HEK293 (cell line): ENCODE data around the gene PGPEP1.
A peak's percentile ranks its signal among the peaks of the same experiment; 100 is the strongest.

Source experiments
- AEBP2 ChIP-seq: fragments of 450-650 bp; formaldehyde crosslinking; IDR thresholded peaks from 2 replicates; pipeline ENCODE4 v1.5.1; 2016; ENCODE audit warnings: missing biosample characterization, missing genetic modification characterization, borderline replicate concordance
- FEZF1 ChIP-seq: fragments of 450-650 bp; formaldehyde crosslinking; IDR thresholded peaks from 2 replicates; pipeline ENCODE4 v1.5.1; 2016; ENCODE audit warnings: missing biosample characterization, missing genetic modification characterization
- GFI1B ChIP-seq: fragments of 450-650 bp; formaldehyde crosslinking; IDR thresholded peaks from 2 replicates; pipeline ENCODE4 v1.5.1; 2016; ENCODE audit warnings: missing biosample characterization, missing genetic modification characterization
- HOXA7 ChIP-seq: sonication (generic); formaldehyde crosslinking; IDR thresholded peaks from 2 replicates; pipeline ENCODE4 v1.8.1; 2022; ENCODE audit warnings: missing genetic modification reagents, borderline replicate concordance
- KLF9 ChIP-seq: fragments of 450-650 bp; formaldehyde crosslinking; IDR thresholded peaks from 2 replicates; pipeline ENCODE4 v1.5.1; 2016; ENCODE audit warnings: missing biosample characterization, missing genetic modification characterization, low read depth
- MEIS1 ChIP-seq: sonication (generic); formaldehyde crosslinking; IDR thresholded peaks from 2 replicates; pipeline ENCODE4 v1.8.1; 2022; ENCODE audit warnings: missing genetic modification reagents, mild to moderate bottlenecking, borderline replicate concordance
- MZF1 ChIP-seq: fragments of 450-650 bp; formaldehyde crosslinking; IDR thresholded peaks from 2 replicates; pipeline ENCODE4 v1.5.1; 2017; ENCODE audit warnings: missing biosample characterization, missing genetic modification characterization, borderline replicate concordance
- OVOL3 ChIP-seq: fragments of 450-650 bp; formaldehyde crosslinking; IDR thresholded peaks from 2 replicates; pipeline ENCODE4 v1.5.1; 2016; ENCODE audit warnings: missing biosample characterization, missing genetic modification characterization
- PATZ1 ChIP-seq: fragments of 450-650 bp; formaldehyde crosslinking; IDR thresholded peaks from 2 replicates; pipeline ENCODE4 v1.5.1; 2016; ENCODE audit warnings: missing biosample characterization, missing genetic modification characterization
- REPIN1 ChIP-seq: fragments of 450-650 bp; formaldehyde crosslinking; IDR thresholded peaks from 2 replicates; pipeline ENCODE4 v1.5.1; 2017; ENCODE audit warnings: missing biosample characterization, missing genetic modification characterization, low read depth
- WT1 ChIP-seq: fragments of 450-650 bp; formaldehyde crosslinking; IDR thresholded peaks from 2 replicates; pipeline ENCODE4 v1.5.1; 2016; ENCODE audit warnings: missing biosample characterization, missing genetic modification characterization
- ZEB2 ChIP-seq: fragments of 450-650 bp; formaldehyde crosslinking; IDR thresholded peaks from 2 replicates; pipeline ENCODE4 v1.5.1; 2016; ENCODE audit warnings: missing biosample characterization, missing genetic modification characterization
- ZIC2 ChIP-seq: fragments of 450-650 bp; formaldehyde crosslinking; IDR thresholded peaks from 2 replicates; pipeline ENCODE4 v1.5.1; 2016; ENCODE audit warnings: missing biosample characterization, missing genetic modification characterization
- ZNF2 ChIP-seq: fragments of 450-650 bp; formaldehyde crosslinking; IDR thresholded peaks from 2 replicates; pipeline ENCODE4 v1.5.1; 2016; ENCODE audit warnings: missing biosample characterization, missing genetic modification characterization
- ZNF24 ChIP-seq: fragments of 450-650 bp; formaldehyde crosslinking; IDR thresholded peaks from 2 replicates; pipeline ENCODE4 v1.5.1; 2016; ENCODE audit warnings: missing biosample characterization, missing genetic modification characterization
- ZNF266 ChIP-seq: fragments of 450-650 bp; formaldehyde crosslinking; IDR thresholded peaks from 2 replicates; pipeline ENCODE4 v1.5.1; 2016; ENCODE audit warnings: missing biosample characterization, missing genetic modification characterization, low read depth
- ZNF274 ChIP-seq, 2 experiments: fragments of 200-500 bp in 1 of 2; fragments of 450-650 bp in 1 of 2; sonication (Bioruptor generic) in 1 of 2; formaldehyde crosslinking in 1 of 2; IDR thresholded peaks; 2 replicates each; pipeline versions ENCODE4 v1.5.1 to v1.6.1; 2014 to 2016; ENCODE audit warnings: borderline replicate concordance in 1 of 2, inconsistent platforms in 1 of 2, low read length in 1 of 2, missing biosample characterization in 1 of 2, missing genetic modification characterization in 1 of 2
- ZNF311 ChIP-seq: fragments of 450-650 bp; formaldehyde crosslinking; IDR thresholded peaks from 2 replicates; pipeline ENCODE4 v1.5.1; 2017; ENCODE audit warnings: missing biosample characterization, missing genetic modification characterization, borderline replicate concordance
- ZNF473 ChIP-seq: fragments of 450-650 bp; formaldehyde crosslinking; IDR thresholded peaks from 2 replicates; pipeline ENCODE4 v1.5.1; 2017; ENCODE audit warnings: missing biosample characterization, missing genetic modification characterization
- ZNF510 ChIP-seq: fragments of 450-650 bp; formaldehyde crosslinking; IDR thresholded peaks from 2 replicates; pipeline ENCODE4 v1.5.1; 2018; ENCODE audit warnings: mild to moderate bottlenecking, missing genetic modification characterization, missing biosample characterization; ENCODE audit not compliant: insufficient replicate concordance
- ZNF514 ChIP-seq: fragments of 450-650 bp; formaldehyde crosslinking; IDR thresholded peaks from 2 replicates; pipeline ENCODE4 v1.5.1; 2016; ENCODE audit warnings: missing biosample characterization, missing genetic modification characterization
- ZNF558 ChIP-seq: fragments of 450-650 bp; formaldehyde crosslinking; IDR thresholded peaks from 2 replicates; pipeline ENCODE4 v1.5.1; 2016; ENCODE audit warnings: missing biosample characterization, missing genetic modification characterization
- ZNF658 ChIP-seq: fragments of 450-650 bp; formaldehyde crosslinking; IDR thresholded peaks from 2 replicates; pipeline ENCODE4; 2016; ENCODE audit warnings: missing biosample characterization, missing genetic modification characterization
- ZNF660 ChIP-seq: fragments of 450-650 bp; IDR thresholded peaks from 2 replicates; pipeline ENCODE4 v1.5.1; 2018; ENCODE audit warnings: missing biosample characterization, mild to moderate bottlenecking, missing genetic modification characterization
- ZNF670 ChIP-seq: fragments of 450-650 bp; formaldehyde crosslinking; IDR thresholded peaks from 2 replicates; pipeline ENCODE4 v1.5.1; 2016; ENCODE audit warnings: missing biosample characterization, missing genetic modification characterization, low read depth
- ZNF792 ChIP-seq: fragments of 450-650 bp; formaldehyde crosslinking; IDR thresholded peaks from 2 replicates; pipeline ENCODE4 v1.5.1; 2016; ENCODE audit warnings: missing biosample characterization, missing genetic modification characterization
- TF ChIP-seq, protein P1 (sequence below): fragments of 450-650 bp; formaldehyde crosslinking; IDR thresholded peaks from 2 replicates; pipeline ENCODE4 v1.5.1; 2016; ENCODE audit warnings: missing biosample characterization, missing genetic modification characterization
- TF ChIP-seq, protein P2 (sequence below): fragments of 450-650 bp; formaldehyde crosslinking; IDR thresholded peaks from 2 replicates; pipeline ENCODE4 v1.5.1; 2016; ENCODE audit warnings: missing biosample characterization, missing genetic modification characterization
- TF ChIP-seq, protein P3 (sequence below): fragments of 450-650 bp; formaldehyde crosslinking; IDR thresholded peaks from 2 replicates; pipeline ENCODE4 v1.5.1; 2016; ENCODE audit warnings: missing biosample characterization, missing genetic modification characterization

The PGPEP1 gene

DNA sequence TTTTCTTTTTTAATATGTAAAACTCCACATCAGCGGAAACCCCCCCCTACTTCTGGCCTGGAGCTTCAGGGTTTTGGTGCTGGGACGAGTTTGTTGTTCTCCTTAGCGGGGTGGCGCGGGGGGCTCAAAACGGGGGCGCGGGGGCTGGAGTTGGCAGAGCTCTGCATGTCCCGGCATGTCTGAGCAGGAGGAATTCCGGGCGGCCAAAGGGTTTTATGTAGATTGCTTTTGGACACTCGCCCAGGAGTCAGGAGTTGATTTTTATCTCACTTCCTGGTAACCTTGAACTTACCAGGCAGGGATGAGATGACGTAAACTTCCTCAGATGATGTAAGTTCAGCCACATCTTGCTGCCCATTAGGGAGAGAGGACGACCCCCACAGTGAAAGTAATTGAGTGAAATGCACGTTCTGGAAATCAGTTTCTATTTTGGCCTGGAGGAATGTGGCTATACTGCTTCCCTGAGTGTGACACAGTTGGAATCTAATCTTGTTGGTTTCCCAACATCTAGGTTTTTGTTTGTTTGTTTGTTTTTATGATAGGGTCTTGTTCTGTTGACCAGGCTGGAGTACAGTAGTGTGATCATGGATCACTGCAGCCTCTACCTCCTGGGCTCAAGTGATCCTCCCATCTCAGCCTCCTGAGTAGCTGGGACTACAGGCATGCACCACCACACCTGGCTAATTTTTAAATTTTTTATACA is 24.6 kb downstream of the PGPEP1 start (continued):
- TF ChIP-seq REPIN1 (tag by site-specific recombination) (no peak; the same call in 1 of the 2 replicates), ZNF274 (IDR thresholded peaks at IDR 0.05; ENCODE audit: low read length) (no peak), ZNF274 (tag by site-specific recombination; IDR thresholded peaks at IDR 0.05; ENCODE audit: borderline replicate concordance) (no peak), ZNF24 (peak; percentile 93), AEBP2 (tag by site-specific recombination) (no peak), GFI1B (tag by site-specific recombination) (peak; percentile 79), ZNF2 (tag by site-specific recombination) (0 out of 2 replicates have a peak, but pooled peaks have one; percentile 42), ZNF670 (no peak), ZNF660 (peak; percentile 100), OVOL3 (no peak), ZNF514 (tag by site-specific recombination) (no peak), MZF1 (tag by site-specific recombination) (peak; percentile 67), PATZ1 (peak; percentile 98), MEIS1 (CRISPR knock-in tag) (no peak), HOXA7 (CRISPR knock-in tag) (no peak), ZNF792 (tag by site-specific recombination) (0 out of 2 replicates have a peak, but pooled peaks have one; percentile 83), KLF9 (no peak; the same call in 1 of the 2 replicates), ZIC2 (tag by site-specific recombination) (peak; percentile 97), FEZF1 (tag by site-specific recombination) (peak; percentile 94), ZEB2 (tag by site-specific recombination) (peak; percentile 100), ZNF311 (tag by site-specific recombination) (no peak), ZNF510 (tag by site-specific recombination) (no peak), WT1 (tag by site-specific recombination) (peak; percentile 83), ZNF558 (tag by site-specific recombination) (peak; percentile 83; the same call in 1 of the 2 replicates), ZNF658 (tag by site-specific recombination) (no peak), ZNF473 (no peak), ZNF266 (tag by site-specific recombination) (no peak)
- TF ChIP-seq, protein P1, sequence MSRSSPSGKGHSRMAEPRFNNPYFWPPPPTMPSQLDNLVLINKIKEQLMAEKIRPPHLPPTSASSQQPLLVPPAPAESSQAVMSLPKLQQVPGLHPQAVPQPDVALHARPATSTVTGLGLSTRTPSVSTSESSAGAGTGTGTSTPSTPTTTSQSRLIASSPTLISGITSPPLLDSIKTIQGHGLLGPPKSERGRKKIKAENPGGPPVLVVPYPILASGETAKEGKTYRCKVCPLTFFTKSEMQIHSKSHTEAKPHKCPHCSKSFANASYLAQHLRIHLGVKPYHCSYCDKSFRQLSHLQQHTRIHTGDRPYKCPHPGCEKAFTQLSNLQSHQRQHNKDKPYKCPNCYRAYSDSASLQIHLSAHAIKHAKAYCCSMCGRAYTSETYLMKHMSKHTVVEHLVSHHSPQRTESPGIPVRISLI, result no peak
- TF ChIP-seq, protein P2, sequence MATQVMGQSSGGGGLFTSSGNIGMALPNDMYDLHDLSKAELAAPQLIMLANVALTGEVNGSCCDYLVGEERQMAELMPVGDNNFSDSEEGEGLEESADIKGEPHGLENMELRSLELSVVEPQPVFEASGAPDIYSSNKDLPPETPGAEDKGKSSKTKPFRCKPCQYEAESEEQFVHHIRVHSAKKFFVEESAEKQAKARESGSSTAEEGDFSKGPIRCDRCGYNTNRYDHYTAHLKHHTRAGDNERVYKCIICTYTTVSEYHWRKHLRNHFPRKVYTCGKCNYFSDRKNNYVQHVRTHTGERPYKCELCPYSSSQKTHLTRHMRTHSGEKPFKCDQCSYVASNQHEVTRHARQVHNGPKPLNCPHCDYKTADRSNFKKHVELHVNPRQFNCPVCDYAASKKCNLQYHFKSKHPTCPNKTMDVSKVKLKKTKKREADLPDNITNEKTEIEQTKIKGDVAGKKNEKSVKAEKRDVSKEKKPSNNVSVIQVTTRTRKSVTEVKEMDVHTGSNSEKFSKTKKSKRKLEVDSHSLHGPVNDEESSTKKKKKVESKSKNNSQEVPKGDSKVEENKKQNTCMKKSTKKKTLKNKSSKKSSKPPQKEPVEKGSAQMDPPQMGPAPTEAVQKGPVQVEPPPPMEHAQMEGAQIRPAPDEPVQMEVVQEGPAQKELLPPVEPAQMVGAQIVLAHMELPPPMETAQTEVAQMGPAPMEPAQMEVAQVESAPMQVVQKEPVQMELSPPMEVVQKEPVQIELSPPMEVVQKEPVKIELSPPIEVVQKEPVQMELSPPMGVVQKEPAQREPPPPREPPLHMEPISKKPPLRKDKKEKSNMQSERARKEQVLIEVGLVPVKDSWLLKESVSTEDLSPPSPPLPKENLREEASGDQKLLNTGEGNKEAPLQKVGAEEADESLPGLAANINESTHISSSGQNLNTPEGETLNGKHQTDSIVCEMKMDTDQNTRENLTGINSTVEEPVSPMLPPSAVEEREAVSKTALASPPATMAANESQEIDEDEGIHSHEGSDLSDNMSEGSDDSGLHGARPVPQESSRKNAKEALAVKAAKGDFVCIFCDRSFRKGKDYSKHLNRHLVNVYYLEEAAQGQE (tag by site-specific recombination), result no peak; the same call in 1 of the 2 replicates
- TF ChIP-seq, protein P3, sequence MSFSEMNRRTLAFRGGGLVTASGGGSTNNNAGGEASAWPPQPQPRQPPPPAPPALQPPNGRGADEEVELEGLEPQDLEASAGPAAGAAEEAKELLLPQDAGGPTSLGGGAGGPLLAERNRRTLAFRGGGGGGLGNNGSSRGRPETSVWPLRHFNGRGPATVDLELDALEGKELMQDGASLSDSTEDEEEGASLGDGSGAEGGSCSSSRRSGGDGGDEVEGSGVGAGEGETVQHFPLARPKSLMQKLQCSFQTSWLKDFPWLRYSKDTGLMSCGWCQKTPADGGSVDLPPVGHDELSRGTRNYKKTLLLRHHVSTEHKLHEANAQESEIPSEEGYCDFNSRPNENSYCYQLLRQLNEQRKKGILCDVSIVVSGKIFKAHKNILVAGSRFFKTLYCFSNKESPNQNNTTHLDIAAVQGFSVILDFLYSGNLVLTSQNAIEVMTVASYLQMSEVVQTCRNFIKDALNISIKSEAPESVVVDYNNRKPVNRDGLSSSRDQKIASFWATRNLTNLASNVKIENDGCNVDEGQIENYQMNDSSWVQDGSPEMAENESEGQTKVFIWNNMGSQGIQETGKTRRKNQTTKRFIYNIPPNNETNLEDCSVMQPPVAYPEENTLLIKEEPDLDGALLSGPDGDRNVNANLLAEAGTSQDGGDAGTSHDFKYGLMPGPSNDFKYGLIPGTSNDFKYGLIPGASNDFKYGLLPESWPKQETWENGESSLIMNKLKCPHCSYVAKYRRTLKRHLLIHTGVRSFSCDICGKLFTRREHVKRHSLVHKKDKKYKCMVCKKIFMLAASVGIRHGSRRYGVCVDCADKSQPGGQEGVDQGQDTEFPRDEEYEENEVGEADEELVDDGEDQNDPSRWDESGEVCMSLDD (tag by site-specific recombination), result peak; percentile 80
